GM19438 (cell line): ENCODE results near the gene TMEM266.

Experiments used
- ATAC-seq: cut with Tn5 transposase; IDR thresholded peaks from one replicate; pipeline ENCODE4 v1.9.1; 2021; ENCODE audit warnings: low read depth; ENCODE audit not compliant: unreplicated experiment

Gene TMEM266

GRCh38 chr15:76159282-76159681 is 99.5 kb downstream of the TMEM266 start:
- no peak for ATAC-seq

- ATAC-seq = no peak
Measured at GRCh38 chr15:76160426-76161152, 100.8 kb downstream of the TMEM266 start.

- no peak for ATAC-seq
Measured at GRCh38 chr15:76161153-76162035, 101.6 kb downstream of the TMEM266 start.

- ATAC-seq = no peak
Measured at GRCh38 chr15:76162036-76162398, 102.2 kb downstream of the TMEM266 start.

GRCh38 chr15:76162784-76163456 is 103.1 kb downstream of the TMEM266 start:
- ATAC-seq = no peak

- ATAC-seq = no peak
Measured at GRCh38 chr15:76163457-76164295, 103.9 kb downstream of the TMEM266 start.

- no peak for ATAC-seq
Measured at GRCh38 chr15:76164602-76165001, 104.8 kb downstream of the TMEM266 start.

- no peak for ATAC-seq
Measured at GRCh38 chr15:76165951-76166350, 106.2 kb downstream of the TMEM266 start.

GRCh38 chr15:76168237-76168984 is 108.6 kb downstream of the TMEM266 start:
- ATAC-seq = no peak

- ATAC-seq = no peak
Measured at GRCh38 chr15:76169018-76169417, 109.2 kb downstream of the TMEM266 start.

- ATAC-seq = no peak
Measured at GRCh38 chr15:76169911-76170800, 110.4 kb downstream of the TMEM266 start.

- ATAC-seq = no peak
Measured at GRCh38 chr15:76172782-76173181, 113.0 kb downstream of the TMEM266 start.

- ATAC-seq = no peak
Measured at GRCh38 chr15:76173317-76173834, 113.6 kb downstream of the TMEM266 start.

- ATAC-seq = no peak
Measured at GRCh38 chr15:76174654-76175053, 114.9 kb downstream of the TMEM266 start.

- ATAC-seq = no peak
Measured at GRCh38 chr15:76175442-76175841, 115.7 kb downstream of the TMEM266 start.

- ATAC-seq = no peak
Measured at GRCh38 chr15:76176059-76176458, 116.3 kb downstream of the TMEM266 start.

GRCh38 chr15:76176487-76177085 is 116.8 kb downstream of the TMEM266 start:
- ATAC-seq = no peak

- ATAC-seq = no peak
Measured at GRCh38 chr15:76177491-76178040, 117.8 kb downstream of the TMEM266 start.
